ENCODE results near the gene CHURC1. TPM values are rescaled to one million over a fixed set of nuclear protein-coding genes. Genes with fewer than 3 reads are reported as not detected.

Gene CHURC1
- total and polyA plus RNA-seq, 2 experiments from 2014 or later = 42.0 to 218 TPM

DNA sequence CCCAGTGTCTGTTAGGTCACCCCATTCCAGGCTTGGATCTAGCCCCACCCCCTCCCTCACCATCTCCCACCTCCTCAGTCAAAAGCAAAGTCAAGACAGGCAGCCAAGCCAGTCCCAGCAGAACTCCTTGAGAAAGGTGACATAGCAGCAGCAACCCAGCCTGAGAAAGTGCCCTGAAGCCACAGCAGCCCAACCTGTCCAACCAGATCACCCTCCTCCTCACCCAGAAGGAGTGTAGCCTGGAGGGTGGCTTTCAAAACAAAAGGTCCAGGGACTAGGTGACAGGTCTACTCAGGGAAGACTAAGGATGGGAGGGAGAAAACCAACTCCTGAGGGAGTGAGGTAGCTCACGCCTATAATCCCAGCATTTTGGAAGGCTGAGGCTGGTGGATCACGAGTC, 52.7 kb downstream of the CHURC1 start:
- no peak for TF ChIP-seq NANOG (IDR thresholded peaks at IDR 0.05; ENCODE audit: borderline replicate concordance)
- no peak for TF ChIP-seq EZH2 (IDR thresholded peaks at IDR 0.05; ENCODE audit: low read depth, unreplicated experiment)
- TF ChIP-seq ETS1 (IDR thresholded peaks at IDR 0.05) = no peak
- H3K27me3 ChIP-seq (ENCODE audit: insufficient read depth) = no peaks in the 10 kb centered on the region
- no peak overlapping the region for H3K4me2 ChIP-seq
- peaks cover 5% of the 10 kb centered on the region; the same call in 1 of the 2 replicates for H4K20me1 ChIP-seq (replicated peaks; ENCODE audit: insufficient read depth)
- peaks cover 3% of the 10 kb centered on the region; the same call in 1 of the 2 replicates for H3K36me3 ChIP-seq (ENCODE audit: insufficient read depth)
- Mint-ChIP-seq H3K27me3 (ENCODE audit: insufficient read depth, low read depth, poor library complexity) (peaks cover 7% of the 10 kb centered on the region), H3K36me3 (ENCODE audit: low read depth) (peaks cover 23% of the 10 kb centered on the region), H3K9me3 (no peaks in the 10 kb centered on the region), H3K4me3 (no peak overlapping the region), H3K27ac (no peak overlapping the region), H3K4me1 (peaks cover 50% of the 10 kb centered on the region)
- no peak overlapping the region for H3K27ac ChIP-seq (ENCODE audit: low read depth)
- H3F3A ChIP-seq (replicated peaks; ENCODE audit: low read depth) = no peaks in the 10 kb centered on the region
- DNase-seq (ENCODE audit: low spot score) (no peak), ATAC-seq (no peak)
- no peak overlapping the region for H2AFZ ChIP-seq
- no peaks in the 10 kb centered on the region; the same call in 1 of the 2 replicates for H3K9me2 ChIP-seq (ENCODE audit: insufficient read depth)
- peaks cover 34% of the 10 kb centered on the region for H3K4me1 ChIP-seq (ENCODE audit: insufficient read depth)
- H3K4me3 ChIP-seq = no peak overlapping the region
- peaks cover 51% of the 10 kb centered on the region for H3K79me2 ChIP-seq (replicated peaks; ENCODE audit: insufficient read depth)

DNA sequence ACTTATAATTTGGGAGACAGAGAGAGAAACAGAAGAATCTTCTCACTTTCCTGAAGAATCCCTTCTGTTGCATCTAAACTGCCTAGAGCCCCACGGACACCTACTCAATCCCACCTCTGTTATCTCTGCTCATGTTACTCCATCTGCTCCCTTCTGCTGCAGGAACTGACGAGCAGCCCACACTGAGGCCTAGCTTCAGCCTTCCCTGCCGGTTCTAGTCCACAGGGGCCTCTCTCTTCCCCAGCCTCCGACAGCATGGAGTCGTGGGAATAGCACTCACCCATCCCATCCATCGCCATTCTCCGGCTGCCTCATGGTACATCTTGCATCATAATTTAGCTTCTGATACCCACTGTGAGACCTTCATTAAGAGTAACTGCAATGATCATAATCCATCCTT, 53.9 kb downstream of the CHURC1 start:
- H3K4me1 Mint-ChIP-seq = peaks cover 50% of the 10 kb centered on the region
- H3K9me3 Mint-ChIP-seq = no peaks in the 10 kb centered on the region
- no peak for TF ChIP-seq EZH2phosphoT487 (IDR thresholded peaks at IDR 0.05; ENCODE audit: unreplicated experiment)
- no peak for TF ChIP-seq ETS1 (IDR thresholded peaks at IDR 0.05)
- no peak for TF ChIP-seq CTCF (conservative IDR thresholded peaks at IDR 0.05; ENCODE audit: low read depth in 2 of 2)
- no peak for TF ChIP-seq ZNF462 (CRISPR knock-in tag; IDR thresholded peaks at IDR 0.05)
- ATAC-seq (no peak), DNase-seq (ENCODE audit: low spot score) (no peak)
- peaks cover 46% of the 10 kb centered on the region for H3K79me2 ChIP-seq (replicated peaks; ENCODE audit: insufficient read depth)
- H3F3A ChIP-seq (replicated peaks; ENCODE audit: low read depth) = peaks cover 4% of the 10 kb centered on the region; the same call in 1 of the 2 replicates
- H3K9me2 ChIP-seq (ENCODE audit: insufficient read depth) = no peaks in the 10 kb centered on the region; the same call in 1 of the 2 replicates
- peaks cover 23% of the 10 kb centered on the region for H3K36me3 Mint-ChIP-seq (ENCODE audit: low read depth)
- peaks cover 7% of the 10 kb centered on the region for H3K27me3 Mint-ChIP-seq (ENCODE audit: insufficient read depth, low read depth, poor library complexity)
- no peak overlapping the region for H3K27ac Mint-ChIP-seq
- no peak overlapping the region; the same call in 2 of the 3 replicates for H3K4me3 Mint-ChIP-seq
- peaks cover 5% of the 10 kb centered on the region; the same call in 1 of the 2 replicates for H4K20me1 ChIP-seq (replicated peaks; ENCODE audit: insufficient read depth)
- H3K4me2 ChIP-seq = peak overlapping the region; percentile 49
- no peak overlapping the region for H2AFZ ChIP-seq
- no peak overlapping the region; the same call in 1 of the 2 replicates for H3K27ac ChIP-seq (ENCODE audit: low read depth)
- H3K4me3 ChIP-seq = peak overlapping the region; percentile 12; the same call in 1 of the 2 replicates
- peaks cover 3% of the 10 kb centered on the region; the same call in 1 of the 2 replicates for H3K36me3 ChIP-seq (ENCODE audit: insufficient read depth)
- H3K27me3 ChIP-seq (ENCODE audit: insufficient read depth) = no peaks in the 10 kb centered on the region; the same call in 1 of the 2 replicates
- peaks cover 41% of the 10 kb centered on the region for H3K4me1 ChIP-seq (ENCODE audit: insufficient read depth)
